ENCODE measurements around the gene PTTG1. TPM values are rescaled to one million over a fixed set of nuclear protein-coding genes. Genes with fewer than 3 reads are reported as not detected.
A peak's percentile ranks its signal among the peaks of the same experiment; 100 is the strongest.

PTTG1 gene
- total and polyA plus RNA-seq, 4 donors: 36.9 to 53.8 (median 40.9) TPM

- 80% methylated on average over 4 of the region's 6 CpGs for WGBS (ENCODE audit: insufficient coverage)
- H3K27me3 ChIP-seq (ENCODE audit: control insufficient read depth, insufficient read depth, low read length): peaks cover 3% of the 10 kb centered on the region
- H3K4me1 ChIP-seq (ENCODE audit: control insufficient read depth, insufficient read depth, low read length): peaks cover 2% of the 10 kb centered on the region
- no peak for DNase-seq (ENCODE audit: low read depth in 4 of 6, low spot score in 6 of 6)
- H3K4me3 ChIP-seq (ENCODE audit: low read depth, low read length): no peak overlapping the region
- peak overlapping the region; percentile 43 for H3K27ac ChIP-seq (ENCODE audit: low read depth, low read length)
- no peaks in the 10 kb centered on the region for H3K9me3 ChIP-seq (ENCODE audit: control insufficient read depth, insufficient read depth, low read length)
- no peaks in the 10 kb centered on the region for H3K36me3 ChIP-seq (ENCODE audit: control insufficient read depth, insufficient read depth, low read length)
These were observed 55.8 kb downstream of the PTTG1 start for GRCh38 chr5:160477266-160477970.

- H3K27ac ChIP-seq (ENCODE audit: low read depth, low read length): no peak overlapping the region
- H3K4me3 ChIP-seq (ENCODE audit: low read depth, low read length): no peak overlapping the region
- H3K9me3 ChIP-seq (ENCODE audit: control insufficient read depth, insufficient read depth, low read length): no peaks in the 10 kb centered on the region
- 40% methylated on average over 1 of the region's 2 CpGs for WGBS (ENCODE audit: insufficient coverage)
- H3K4me1 ChIP-seq (ENCODE audit: control insufficient read depth, insufficient read depth, low read length): peaks cover 2% of the 10 kb centered on the region
- no peaks in the 10 kb centered on the region for H3K36me3 ChIP-seq (ENCODE audit: control insufficient read depth, insufficient read depth, low read length)
- H3K27me3 ChIP-seq (ENCODE audit: control insufficient read depth, insufficient read depth, low read length): peaks cover 3% of the 10 kb centered on the region
- DNase-seq (ENCODE audit: low read depth in 4 of 6, low spot score in 6 of 6): no peak
These were observed 56.5 kb downstream of the PTTG1 start for GRCh38 chr5:160478163-160478562.

Small RNAs within 50 kb of the gene (small RNA-seq; reads per million reads assigned to genes)
- not detected for gene MIR3142 (ENCODE audit: low replicate concordance)

Other genes starting within 250 kb of the PTTG1 start
- 1 to 10 TPM; 2.8 TPM for gene FABP6, start 192.3 kb upstream of the PTTG1 start, total RNA-seq
- 1 to 10 TPM; 4.9 to 6.4 TPM for gene FABP6, start 192.3 kb upstream of the PTTG1 start, polyA plus RNA-seq (ENCODE audit: insufficient read length in 2 of 2)
- gene CCNJL, start 109.3 kb upstream of the PTTG1 start, total RNA-seq: 1 to 10 TPM; 2.1 to 5.0 TPM
- gene CCNJL, start 109.3 kb upstream of the PTTG1 start, polyA plus RNA-seq (ENCODE audit: insufficient read length in 2 of 2): 1 to 10 TPM; 6.7 to 7.9 TPM
- 1 to 10 TPM; 5.1 to 6.2 TPM for gene C1QTNF2, start 51.2 kb upstream of the PTTG1 start, total RNA-seq
- gene C1QTNF2, start 51.2 kb upstream of the PTTG1 start, polyA plus RNA-seq (ENCODE audit: insufficient read length in 2 of 2): 1 to 10 TPM; 3.0 to 5.6 TPM
- gene FAM200C, start 21.8 kb upstream of the PTTG1 start, total RNA-seq: 10 to 100 TPM; 15.5 to 22.8 TPM
- 10 to 100 TPM; 13.3 to 13.9 TPM for gene FAM200C, start 21.8 kb upstream of the PTTG1 start, polyA plus RNA-seq (ENCODE audit: insufficient read length in 2 of 2)
- gene SLU7, start 2.8 kb upstream of the PTTG1 start, total RNA-seq: 10 to 100 TPM; 37.0 to 44.7 TPM
- 10 to 100 TPM; 39.7 to 45.8 TPM for gene SLU7, start 2.8 kb upstream of the PTTG1 start, polyA plus RNA-seq (ENCODE audit: insufficient read length in 2 of 2)

All from spinal cord (tissue), 10 donors.